HuH-7.5 (cell line): ENCODE results near the gene SIX1.
A peak's percentile ranks its signal among the peaks of the same experiment; 100 is the strongest.

Source experiments
- DNase-seq: peaks from one replicate; pipeline ENCODE4 v3.0.0; 2011; ENCODE audit warnings: low spot score

The SIX1 gene

GRCh38 chr14:60655119-60655897 is 6.0 kb upstream of the SIX1 start:
- DNase-seq = no peak

GRCh38 chr14:60654334-60654821 is 5.1 kb upstream of the SIX1 start:
- DNase-seq = no peak

- no peak for DNase-seq
Observed at GRCh38 chr14:60653701-60654161, 4.5 kb upstream of the SIX1 start.

- DNase-seq = no peak
Observed at GRCh38 chr14:60652674-60653651, 3.7 kb upstream of the SIX1 start.

GRCh38 chr14:60651796-60652673 is 2.8 kb upstream of the SIX1 start:
- no peak for DNase-seq

- no peak for DNase-seq
Observed at GRCh38 chr14:60651086-60651795, 2.0 kb upstream of the SIX1 start.

GRCh38 chr14:60650373-60650961 is 1.2 kb upstream of the SIX1 start:
- DNase-seq = no peak

GRCh38 chr14:60649875-60650372 is 647 bp upstream of the SIX1 start:
- peak; percentile 47 for DNase-seq

GRCh38 chr14:60648249-60648933 is 886 bp downstream of the SIX1 start:
- peak; percentile 51 for DNase-seq

GRCh38 chr14:60647837-60648248 is 1.4 kb downstream of the SIX1 start:
- no peak for DNase-seq

- DNase-seq = peak; percentile 72
Observed at GRCh38 chr14:60647081-60647836, 2.0 kb downstream of the SIX1 start.

- DNase-seq = no peak
Observed at GRCh38 chr14:60646226-60646818, 3.0 kb downstream of the SIX1 start.

- DNase-seq = no peak
Observed at GRCh38 chr14:60645126-60645741, 4.0 kb downstream of the SIX1 start.

- no peak for DNase-seq
Observed at GRCh38 chr14:60644666-60645065, 4.6 kb downstream of the SIX1 start.

- no peak for DNase-seq
Observed at GRCh38 chr14:60643463-60644314, 5.6 kb downstream of the SIX1 start.

- DNase-seq = no peak
Observed at GRCh38 chr14:60643141-60643462, 6.2 kb downstream of the SIX1 start.
